HL-60 (cell line): ENCODE results near the gene IPO5.

Experiments
- DNase-seq, 2 experiments: peaks; one replicate each; pipeline ENCODE4 v3.0.0-alpha.2; 2010 to 2020; ENCODE audit warnings: low read depth in 1 of 2, low spot score in 1 of 2
- H3K27ac ChIP-seq: fragments of 250-450 bp; sonication (Bioruptor Pico); replicated peaks from 2 replicates; pipeline ENCODE4 v1.5.1; 2020; ENCODE audit warnings: mild to moderate bottlenecking, moderate library complexity
- H3K27me3 ChIP-seq: fragments of 250-450 bp; sonication (Bioruptor Pico); 2 replicates; pipeline ENCODE4 v1.5.1; 2021; ENCODE audit warnings: mild to moderate bottlenecking, moderate library complexity; ENCODE audit not compliant: insufficient read depth, poor library complexity, severe bottlenecking
- H3K4me3 ChIP-seq: replicated peaks from 2 replicates; pipeline ENCODE4 v1.5.1; 2011; ENCODE audit warnings: mild to moderate bottlenecking, control low read depth, low read length; ENCODE audit not compliant: insufficient read depth
- GABPA ChIP-seq: IDR thresholded peaks from 2 replicates; pipeline ENCODE4 v1.6.1; 2012; ENCODE audit warnings: low read depth
- POLR2AphosphoS5 ChIP-seq: IDR thresholded peaks from 2 replicates; pipeline ENCODE4 v1.6.1; 2012; ENCODE audit warnings: low read depth
- SPI1 ChIP-seq: IDR thresholded peaks from 2 replicates; pipeline ENCODE4 v1.6.1; 2012; ENCODE audit warnings: low read depth, mild to moderate bottlenecking, borderline replicate concordance
- TF ChIP-seq, protein P1 (sequence below): IDR thresholded peaks from 2 replicates; pipeline ENCODE4 v1.6.1; 2012; ENCODE audit warnings: low read depth; ENCODE audit not compliant: insufficient replicate concordance
- TF ChIP-seq, protein P2 (sequence below): IDR thresholded peaks from one replicate; pipeline ENCODE4 v1.5.1; 2011; ENCODE audit warnings: low read length, control low read depth, inconsistent platforms; ENCODE audit not compliant: insufficient read depth

The IPO5 gene

DNA sequence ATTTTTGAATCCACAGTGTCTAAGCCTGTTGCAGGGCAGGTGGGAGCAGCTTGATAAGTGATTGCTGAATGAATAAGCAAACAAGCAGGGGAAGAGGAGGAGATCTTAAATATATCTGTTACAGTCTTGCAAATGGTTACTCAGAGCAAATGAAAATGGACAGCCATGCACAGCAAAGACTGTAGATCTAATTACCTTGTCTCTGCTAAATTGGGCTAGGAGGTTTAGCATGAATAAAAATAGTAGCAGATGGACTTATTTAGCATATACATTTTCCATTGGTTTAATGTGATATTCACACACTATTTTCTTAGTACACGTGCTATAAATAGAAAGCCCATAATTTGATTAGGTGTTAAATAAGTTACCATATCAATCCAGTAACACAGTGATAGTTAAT lies 116.5 kb downstream of the IPO5 start:
- TF ChIP-seq GABPA (no peak), SPI1 (no peak), POLR2AphosphoS5 (no peak)
- TF ChIP-seq, protein P1, sequence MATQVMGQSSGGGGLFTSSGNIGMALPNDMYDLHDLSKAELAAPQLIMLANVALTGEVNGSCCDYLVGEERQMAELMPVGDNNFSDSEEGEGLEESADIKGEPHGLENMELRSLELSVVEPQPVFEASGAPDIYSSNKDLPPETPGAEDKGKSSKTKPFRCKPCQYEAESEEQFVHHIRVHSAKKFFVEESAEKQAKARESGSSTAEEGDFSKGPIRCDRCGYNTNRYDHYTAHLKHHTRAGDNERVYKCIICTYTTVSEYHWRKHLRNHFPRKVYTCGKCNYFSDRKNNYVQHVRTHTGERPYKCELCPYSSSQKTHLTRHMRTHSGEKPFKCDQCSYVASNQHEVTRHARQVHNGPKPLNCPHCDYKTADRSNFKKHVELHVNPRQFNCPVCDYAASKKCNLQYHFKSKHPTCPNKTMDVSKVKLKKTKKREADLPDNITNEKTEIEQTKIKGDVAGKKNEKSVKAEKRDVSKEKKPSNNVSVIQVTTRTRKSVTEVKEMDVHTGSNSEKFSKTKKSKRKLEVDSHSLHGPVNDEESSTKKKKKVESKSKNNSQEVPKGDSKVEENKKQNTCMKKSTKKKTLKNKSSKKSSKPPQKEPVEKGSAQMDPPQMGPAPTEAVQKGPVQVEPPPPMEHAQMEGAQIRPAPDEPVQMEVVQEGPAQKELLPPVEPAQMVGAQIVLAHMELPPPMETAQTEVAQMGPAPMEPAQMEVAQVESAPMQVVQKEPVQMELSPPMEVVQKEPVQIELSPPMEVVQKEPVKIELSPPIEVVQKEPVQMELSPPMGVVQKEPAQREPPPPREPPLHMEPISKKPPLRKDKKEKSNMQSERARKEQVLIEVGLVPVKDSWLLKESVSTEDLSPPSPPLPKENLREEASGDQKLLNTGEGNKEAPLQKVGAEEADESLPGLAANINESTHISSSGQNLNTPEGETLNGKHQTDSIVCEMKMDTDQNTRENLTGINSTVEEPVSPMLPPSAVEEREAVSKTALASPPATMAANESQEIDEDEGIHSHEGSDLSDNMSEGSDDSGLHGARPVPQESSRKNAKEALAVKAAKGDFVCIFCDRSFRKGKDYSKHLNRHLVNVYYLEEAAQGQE = no peak
- TF ChIP-seq, protein P2, sequence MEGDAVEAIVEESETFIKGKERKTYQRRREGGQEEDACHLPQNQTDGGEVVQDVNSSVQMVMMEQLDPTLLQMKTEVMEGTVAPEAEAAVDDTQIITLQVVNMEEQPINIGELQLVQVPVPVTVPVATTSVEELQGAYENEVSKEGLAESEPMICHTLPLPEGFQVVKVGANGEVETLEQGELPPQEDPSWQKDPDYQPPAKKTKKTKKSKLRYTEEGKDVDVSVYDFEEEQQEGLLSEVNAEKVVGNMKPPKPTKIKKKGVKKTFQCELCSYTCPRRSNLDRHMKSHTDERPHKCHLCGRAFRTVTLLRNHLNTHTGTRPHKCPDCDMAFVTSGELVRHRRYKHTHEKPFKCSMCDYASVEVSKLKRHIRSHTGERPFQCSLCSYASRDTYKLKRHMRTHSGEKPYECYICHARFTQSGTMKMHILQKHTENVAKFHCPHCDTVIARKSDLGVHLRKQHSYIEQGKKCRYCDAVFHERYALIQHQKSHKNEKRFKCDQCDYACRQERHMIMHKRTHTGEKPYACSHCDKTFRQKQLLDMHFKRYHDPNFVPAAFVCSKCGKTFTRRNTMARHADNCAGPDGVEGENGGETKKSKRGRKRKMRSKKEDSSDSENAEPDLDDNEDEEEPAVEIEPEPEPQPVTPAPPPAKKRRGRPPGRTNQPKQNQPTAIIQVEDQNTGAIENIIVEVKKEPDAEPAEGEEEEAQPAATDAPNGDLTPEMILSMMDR = no peak
- H3K4me3 ChIP-seq = no peak overlapping the region
- H3K27ac ChIP-seq = no peak overlapping the region
- peaks cover 2% of the 10 kb centered on the region for H3K27me3 ChIP-seq
- no peak for DNase-seq

DNA sequence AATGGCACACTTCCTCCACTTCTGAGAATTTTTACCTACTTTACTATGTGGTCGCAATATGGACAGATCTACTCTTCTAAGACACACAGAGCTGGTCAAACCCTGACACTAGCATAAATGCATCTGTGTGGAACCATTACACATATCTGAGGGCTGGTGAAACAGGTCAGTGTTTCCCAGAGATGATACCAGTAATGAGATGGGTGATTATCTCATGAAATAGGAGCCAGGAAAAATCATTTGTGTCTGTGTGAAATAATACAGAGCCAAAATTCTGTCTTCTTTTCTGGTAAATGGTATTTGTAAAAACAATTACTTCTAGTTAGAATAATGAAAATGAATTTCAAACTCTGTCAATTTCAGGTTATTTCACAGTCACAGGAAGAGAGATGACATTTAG lies 117.8 kb downstream of the IPO5 start:
- TF ChIP-seq POLR2AphosphoS5 = no peak
- TF ChIP-seq, protein P2 = no peak
- TF ChIP-seq GABPA = no peak
- TF ChIP-seq SPI1 = no peak
- no peak overlapping the region for H3K27ac ChIP-seq
- H3K27me3 ChIP-seq = peaks cover 2% of the 10 kb centered on the region
- DNase-seq = no peak
- H3K4me3 ChIP-seq = no peak overlapping the region

DNA sequence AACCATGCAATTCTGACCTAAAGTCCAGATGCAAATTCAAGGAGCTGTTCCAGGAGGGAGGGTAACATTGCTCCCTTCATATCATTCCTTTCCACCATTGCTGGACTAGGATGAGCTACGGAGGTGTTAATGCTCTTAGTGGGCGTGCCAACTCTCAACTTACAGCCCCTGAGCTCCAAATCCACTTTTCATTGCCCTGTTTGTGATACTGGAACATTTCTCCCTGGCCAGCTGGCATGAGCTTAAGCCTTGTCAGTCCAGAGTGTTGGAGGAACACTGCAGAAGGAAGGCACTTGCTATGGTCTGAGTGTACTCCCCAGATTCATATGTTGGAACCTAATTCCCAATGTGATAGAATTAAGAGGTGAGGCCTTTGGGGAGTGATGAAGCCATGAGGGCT lies 119.0 kb downstream of the IPO5 start:
- TF ChIP-seq, protein P2 = no peak
- TF ChIP-seq POLR2AphosphoS5 (no peak), SPI1 (no peak)
- no peak for DNase-seq
- no peak overlapping the region for H3K4me3 ChIP-seq
- peaks cover 2% of the 10 kb centered on the region for H3K27me3 ChIP-seq
- no peak overlapping the region for H3K27ac ChIP-seq
